Thyroid gland (tissue), 4 donors: ENCODE results near the gene MATN4. TPM values are rescaled to one million over a fixed set of nuclear protein-coding genes. Genes with fewer than 3 reads are reported as not detected.
A peak's percentile ranks its signal among the peaks of the same experiment; 100 is the strongest.
"Not testable (repeated sequence)": the region's sequence is repeated elsewhere in the genome, so short reads cannot be mapped to it uniquely, and the experiment has no call there.

Experiments
- DNase-seq, 2 donors: peaks; one replicate each; pipeline ENCODE4 v3.0.0-alpha.2; 2019
- H3K27ac ChIP-seq, 3 donors: fragments of 200-600 bp; sonication (generic); 1 replicate in 2 of 3; 2 replicates in 1 of 3; pipeline ENCODE4 v1.5.1; 2016 to 2019; ENCODE audit warnings: mild to moderate bottlenecking in 1 of 3, moderate library complexity in 1 of 3
- H3K27me3 ChIP-seq: fragments of 200-600 bp; sonication (generic); one replicate; pipeline ENCODE4 v1.5.1; 2019
- H3K36me3 ChIP-seq, 2 donors: fragments of 200-600 bp; sonication (generic); one replicate each; pipeline ENCODE4 v1.5.1; 2016 to 2019
- H3K4me1 ChIP-seq, 2 donors: fragments of 200-600 bp; sonication (generic); one replicate each; pipeline ENCODE4 v1.5.1; 2017 to 2019
- H3K4me3 ChIP-seq, 3 donors: fragments of 200-600 bp; sonication (generic); replicated peaks in 1 of 3; 1 replicate in 2 of 3; 2 replicates in 1 of 3; pipeline ENCODE4 v1.5.1; 2016; ENCODE audit warnings: mild to moderate bottlenecking in 1 of 3
- H3K9me3 ChIP-seq: fragments of 200-600 bp; sonication (generic); one replicate; pipeline ENCODE4 v1.5.1; 2017
- CTCF ChIP-seq, 6 experiments: fragments of 200-600 bp in 3 of 6; fragments of 450-650 bp in 3 of 6; sonication (generic) in 3 of 6; IDR thresholded peaks; one replicate each; pipeline ENCODE4 v1.5.1; 2016 to 2019; ENCODE audit warnings: antibody characterized with exemption in 6 of 6, mild to moderate bottlenecking in 2 of 6, inconsistent platforms in 1 of 6, moderate library complexity in 1 of 6
- POLR2A ChIP-seq, 2 donors: fragments of 450-650 bp; IDR thresholded peaks; one replicate each; pipeline ENCODE4 v1.6.1; 2017; ENCODE audit warnings: antibody characterized with exemption in 2 of 2, mild to moderate bottlenecking in 2 of 2, moderate library complexity in 1 of 2
- WGBS, 2 donors: methylation state at CpG; one replicate each; pipeline ENCODE4 v1.1.5; 2017; 5-methylcytosine and 5-hydroxymethylcytosine counted together
- intact Hi-C: fragments of 100-400 bp; cut with DNase I; formaldehyde crosslinking; loops from one replicate; pipeline ENCODE4 v1.15.1; 2023
- total RNA-seq, 4 donors: library from RNA; depleted of rRNA; stranded (reverse); fragments of >200 nt; gene quantifications; one replicate each; pipeline ENCODE4 v1.2.3, GENCODE V29; 2016

Gene MATN4
- total RNA-seq, 4 donors from 2014 or later, result 1.2 TPM; not detected in 3

- Histone ChIP-seq H3K27ac (no peak overlapping the region), H3K27me3 (no peaks in the 10 kb centered on the region), H3K4me1 (peaks cover 3 to 17% of the 10 kb centered on the region in 2 donors), H3K4me3 (no peak overlapping the region), H3K36me3 (no peaks in the 10 kb centered on the region), H3K9me3 (no peaks in the 10 kb centered on the region)
- no peak for TF ChIP-seq POLR2A (IDR thresholded peaks at IDR 0.05)
- TF ChIP-seq CTCF (IDR thresholded peaks at IDR 0.05), result no peak
- DNase-seq, result no peak
- intact Hi-C loops, result no loop called here
- 89 to 94% methylated on average over 3 of the region's 3 CpGs for WGBS, 2 donors
Measured at GRCh38 chr20:45352729-45353128, 44.6 kb upstream of the MATN4 start.

GRCh38 chr20:45350795-45351194, 42.7 kb upstream of the MATN4 start:
- peaks cover 15 to 26% of the 10 kb centered on the region in 2 donors for H3K4me1 ChIP-seq
- H3K4me3 ChIP-seq, DNase-seq, H3K9me3 ChIP-seq, intact Hi-C loops, H3K27me3 ChIP-seq, H3K36me3 ChIP-seq, H3K27ac ChIP-seq: not testable (repeated sequence)
- WGBS, 2 donors, result 94% methylated on average over 10 of the region's 10 CpGs

- no peak overlapping the region for H3K4me3 ChIP-seq
- 35 to 62% methylated on average over 1 of the region's 1 CpG for WGBS, 2 donors
- H3K4me1 ChIP-seq, result peaks cover 21 to 32% of the 10 kb centered on the region in 2 donors
- intact Hi-C loops, result no loop called here
- TF ChIP-seq POLR2A (IDR thresholded peaks at IDR 0.05), result no peak
- no peak for TF ChIP-seq CTCF (IDR thresholded peaks at IDR 0.05)
- no peaks in the 10 kb centered on the region for H3K27me3 ChIP-seq
- DNase-seq, result no peak
- no peak overlapping the region for H3K27ac ChIP-seq
- H3K36me3 ChIP-seq, result no peaks in the 10 kb centered on the region
- no peaks in the 10 kb centered on the region for H3K9me3 ChIP-seq
Measured at GRCh38 chr20:45350217-45350616, 42.1 kb upstream of the MATN4 start.

GRCh38 chr20:45347936-45348778, 40.1 kb upstream of the MATN4 start, which contains the start of gene SDC4:
TSS of gene SDC4 (minus strand) at chr20:45348424. CDS start at chr20:45348384, 40 bp downstream.
- peak; percentile 89 to 94 for TF ChIP-seq POLR2A (IDR thresholded peaks at IDR 0.05)
- no peak for TF ChIP-seq CTCF (IDR thresholded peaks at IDR 0.05)
- intact Hi-C loops, result no loop called here
- H3K36me3 ChIP-seq, result no peaks in the 10 kb centered on the region

GRCh38 chr20:45347297-45347935, 39.3 kb upstream of the MATN4 start:
- Histone ChIP-seq H3K4me1 (peaks cover 49 to 56% of the 10 kb centered on the region in 2 donors), H3K27me3 (no peaks in the 10 kb centered on the region), H3K9me3 (no peaks in the 10 kb centered on the region), H3K27ac (peak overlapping the region; percentile 93 to 98 (median 97)), H3K4me3 (peak overlapping the region; percentile 52 to 68 (median 58)), H3K36me3 (no peaks in the 10 kb centered on the region)
- WGBS, 2 donors, result 19 to 31% methylated on average over 4 to 9 of the region's 10 CpGs
- no peak for TF ChIP-seq CTCF (IDR thresholded peaks at IDR 0.05)
- peak in 1 of 2 donors; percentile 43 for DNase-seq
- intact Hi-C loops, result no loop called here

More at GRCh38 chr20:45347936-45348778, 40.1 kb upstream of the MATN4 start, which contains the start of gene SDC4:
- peak within 1 kb of the TSS; percentile 52 to 68 (median 58) for H3K4me3 ChIP-seq
- 4 to 25% methylated on average over 6 to 27 of the region's 77 CpGs for WGBS, 2 donors
- H3K27ac ChIP-seq, result peak within 1 kb of the TSS; percentile 93 to 98 (median 97)
- no peaks in the 10 kb centered on the region for H3K9me3 ChIP-seq
- DNase-seq, result peak; percentile 69 to 71
- no peaks in the 10 kb centered on the region for H3K27me3 ChIP-seq
- peaks cover 42 to 48% of the 10 kb centered on the region in 2 donors for H3K4me1 ChIP-seq
